RWPE1 (cell line): ENCODE data around the gene ITIH3.

Source experiments
- CTCF ChIA-PET: fragments of 350-600 bp; sonication (Branson Sonifier 250); formaldehyde crosslinking; extraction: SDS; loops from one replicate; lab custom pipeline; 2021; lab: Yijun Ruan, JAX
- POLR2A ChIA-PET: fragments of 400-600 bp; formaldehyde crosslinking; extraction: SDS; loops from one replicate; lab custom pipeline; 2020; ENCODE audit warnings: antibody characterized with exemption; ENCODE audit not compliant: low non-redundant PET; lab: Yijun Ruan, JAX
- DNase-seq: peaks from one replicate; pipeline ENCODE4 v3.0.0; 2012; ENCODE audit warnings: low spot score
- H3K27ac ChIP-seq: fragments of 450-650 bp; 2 replicates; pipeline ENCODE4 v1.5.1; 2017
- CTCF ChIP-seq: fragments of 450-650 bp; conservative IDR thresholded peaks from 2 replicates; pipeline ENCODE4 v1.5.1; 2017; ENCODE audit warnings: low read depth, mild to moderate bottlenecking

ITIH3 gene

GRCh38 chr3:52769786-52770455 is 24.7 kb upstream of the ITIH3 start:
- DNase-seq: no peak

GRCh38 chr3:52770496-52771333 is 23.9 kb upstream of the ITIH3 start, which contains the start of gene NEK4:
TSS of gene NEK4 (minus strand) at chr3:52770940. CDS start at chr3:52770746, 194 bp downstream.
- peak; percentile 82 for DNase-seq
- no peak for TF ChIP-seq CTCF
- ChIA-PET POLR2A (interaction anchor here (0.6 kb wide), 1 partner anchor 402 kb away, joined by 3 read pairs; no protein-coding TSS in a partner anchor), CTCF (no interaction called here)
- H3K27ac ChIP-seq: peak within 1 kb of the TSS; percentile 70

More at GRCh38 chr3:52769786-52770455, 24.7 kb upstream of the ITIH3 start:
- H3K27ac ChIP-seq: peak overlapping the region; percentile 70
- no peak for TF ChIP-seq CTCF
- CTCF ChIA-PET: no interaction called here
- POLR2A ChIA-PET: interaction anchor here (0.6 kb wide), 1 partner anchor 401 kb away, joined by 3 read pairs; no protein-coding TSS in a partner anchor

GRCh38 chr3:52771334-52771681 is 23.3 kb upstream of the ITIH3 start:
- ChIA-PET POLR2A (no interaction called here), CTCF (no interaction called here)
- no peak for TF ChIP-seq CTCF
- peak overlapping the region; percentile 70 for H3K27ac ChIP-seq
- DNase-seq: no peak

GRCh38 chr3:52771702-52772101 is 22.9 kb upstream of the ITIH3 start:
- CTCF ChIA-PET: no interaction called here
- TF ChIP-seq CTCF: no peak
- DNase-seq: no peak
- peak overlapping the region; percentile 70; the same call in 1 of the 2 replicates for H3K27ac ChIP-seq
- POLR2A ChIA-PET: no interaction called here

- H3K27ac ChIP-seq: no peak overlapping the region
- CTCF ChIA-PET: no interaction called here
- POLR2A ChIA-PET: no interaction called here
Measured at GRCh38 chr3:52773361-52774065, 21.1 kb upstream of the ITIH3 start.

More at GRCh38 chr3:52773361-52774065, 21.1 kb upstream of the ITIH3 start:
- no peak for TF ChIP-seq CTCF
- no peak for DNase-seq
